Subcutaneous adipose tissue (tissue), 4 donors: ENCODE results near the gene OR4A47. TPM values are rescaled to one million over a fixed set of nuclear protein-coding genes. Genes with fewer than 3 reads are reported as not detected.
"Not testable (repeated sequence)": the region's sequence is repeated elsewhere in the genome, so short reads cannot be mapped to it uniquely, and the experiment has no call there.

Experiments
- total RNA-seq, 4 donors: library from RNA; depleted of rRNA; stranded (reverse); fragments of >200 nt; gene quantifications; one replicate each; pipeline ENCODE4 v1.1.0, GENCODE V29; 2016
- TF ChIP-seq, protein P1 (sequence below): fragments of 450-650 bp; IDR thresholded peaks from one replicate; pipeline ENCODE4 v1.5.1; 2016; ENCODE audit warnings: low read depth, mild to moderate bottlenecking, control low read depth, antibody characterized with exemption, moderate library complexity

OR4A47 gene, protein sequence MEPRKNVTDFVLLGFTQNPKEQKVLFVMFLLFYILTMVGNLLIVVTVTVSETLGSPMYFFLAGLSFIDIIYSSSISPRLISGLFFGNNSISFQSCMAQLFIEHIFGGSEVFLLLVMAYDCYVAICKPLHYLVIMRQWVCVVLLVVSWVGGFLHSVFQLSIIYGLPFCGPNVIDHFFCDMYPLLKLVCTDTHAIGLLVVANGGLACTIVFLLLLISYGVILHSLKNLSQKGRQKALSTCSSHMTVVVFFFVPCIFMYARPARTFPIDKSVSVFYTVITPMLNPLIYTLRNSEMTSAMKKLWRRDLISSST
- not detected for total RNA-seq

DNA sequence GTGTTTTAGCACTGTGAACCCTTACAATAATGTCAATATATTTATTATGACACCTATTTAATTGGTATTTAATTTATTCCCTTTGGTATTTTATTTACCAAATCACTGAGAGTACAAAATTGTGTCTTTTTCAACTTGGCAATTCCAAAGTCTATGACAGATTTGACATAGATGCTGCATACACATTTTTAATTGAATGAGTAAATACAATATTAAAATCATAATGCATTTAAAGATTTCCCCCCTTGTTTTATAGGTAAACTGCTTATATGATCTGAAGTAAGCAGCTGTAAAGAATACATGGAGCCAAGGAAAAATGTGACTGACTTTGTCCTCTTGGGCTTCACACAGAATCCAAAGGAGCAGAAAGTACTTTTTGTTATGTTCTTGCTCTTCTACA, at the start of gene OR4A47:
Gene OR4A47, plus strand, starts transcription at position 301 of the 400 bp plus-strand sequence. Its CDS starts 0 bp downstream, at position 301.
- TF ChIP-seq, protein P1, sequence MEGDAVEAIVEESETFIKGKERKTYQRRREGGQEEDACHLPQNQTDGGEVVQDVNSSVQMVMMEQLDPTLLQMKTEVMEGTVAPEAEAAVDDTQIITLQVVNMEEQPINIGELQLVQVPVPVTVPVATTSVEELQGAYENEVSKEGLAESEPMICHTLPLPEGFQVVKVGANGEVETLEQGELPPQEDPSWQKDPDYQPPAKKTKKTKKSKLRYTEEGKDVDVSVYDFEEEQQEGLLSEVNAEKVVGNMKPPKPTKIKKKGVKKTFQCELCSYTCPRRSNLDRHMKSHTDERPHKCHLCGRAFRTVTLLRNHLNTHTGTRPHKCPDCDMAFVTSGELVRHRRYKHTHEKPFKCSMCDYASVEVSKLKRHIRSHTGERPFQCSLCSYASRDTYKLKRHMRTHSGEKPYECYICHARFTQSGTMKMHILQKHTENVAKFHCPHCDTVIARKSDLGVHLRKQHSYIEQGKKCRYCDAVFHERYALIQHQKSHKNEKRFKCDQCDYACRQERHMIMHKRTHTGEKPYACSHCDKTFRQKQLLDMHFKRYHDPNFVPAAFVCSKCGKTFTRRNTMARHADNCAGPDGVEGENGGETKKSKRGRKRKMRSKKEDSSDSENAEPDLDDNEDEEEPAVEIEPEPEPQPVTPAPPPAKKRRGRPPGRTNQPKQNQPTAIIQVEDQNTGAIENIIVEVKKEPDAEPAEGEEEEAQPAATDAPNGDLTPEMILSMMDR, result not testable (repeated sequence)

DNA sequence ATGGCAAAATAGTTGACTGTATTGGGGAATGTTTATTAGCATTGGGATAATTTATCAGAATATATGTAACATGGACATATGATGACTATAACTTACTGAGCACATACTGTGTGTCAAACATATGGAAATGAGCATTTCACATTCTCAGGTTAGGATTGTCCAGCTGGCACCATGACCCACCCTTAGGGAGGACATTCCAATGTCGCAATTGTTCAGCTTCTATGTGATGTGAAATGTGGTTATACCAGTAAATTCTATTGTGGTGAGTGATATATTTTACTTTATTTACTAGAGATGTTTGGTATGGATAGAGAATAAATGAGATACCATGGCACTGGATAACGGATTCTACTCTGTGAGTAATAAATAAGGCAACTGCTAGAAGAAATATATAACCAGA, 50.4 kb downstream of the OR4A47 start:
- TF ChIP-seq, protein P1, result no peak

Other genes starting within 250 kb of the OR4A47 start
- gene OR4X2, start 243.7 kb upstream of the OR4A47 start, total RNA-seq, result not detected
- gene OR4X1, start 224.9 kb upstream of the OR4A47 start, total RNA-seq, result not detected
- not detected for gene OR4S1, start 182.6 kb upstream of the OR4A47 start, total RNA-seq
- gene OR4C3, start 163.9 kb upstream of the OR4A47 start, total RNA-seq, result not detected
- gene OR4C5, start 122.3 kb upstream of the OR4A47 start, total RNA-seq, result not detected